Myocyte (in vitro differentiated cells): ENCODE measurements around the gene SCRG1. TPM values are rescaled to one million over a fixed set of nuclear protein-coding genes. Genes with fewer than 3 reads are reported as not detected.

Experiments
- DNase-seq: peaks from one replicate; pipeline ENCODE4 v3.0.0-alpha.2; 2012; ENCODE audit warnings: low read depth
- total RNA-seq: library from RNA; depleted of rRNA; stranded (reverse); fragments of >200 nt; gene quantifications from 2 replicates; pipeline ENCODE4 v1.2.3, GENCODE V29; 2014

The SCRG1 gene
- total RNA-seq, 1 donor from 2014 or later: 0.21 TPM

DNA sequence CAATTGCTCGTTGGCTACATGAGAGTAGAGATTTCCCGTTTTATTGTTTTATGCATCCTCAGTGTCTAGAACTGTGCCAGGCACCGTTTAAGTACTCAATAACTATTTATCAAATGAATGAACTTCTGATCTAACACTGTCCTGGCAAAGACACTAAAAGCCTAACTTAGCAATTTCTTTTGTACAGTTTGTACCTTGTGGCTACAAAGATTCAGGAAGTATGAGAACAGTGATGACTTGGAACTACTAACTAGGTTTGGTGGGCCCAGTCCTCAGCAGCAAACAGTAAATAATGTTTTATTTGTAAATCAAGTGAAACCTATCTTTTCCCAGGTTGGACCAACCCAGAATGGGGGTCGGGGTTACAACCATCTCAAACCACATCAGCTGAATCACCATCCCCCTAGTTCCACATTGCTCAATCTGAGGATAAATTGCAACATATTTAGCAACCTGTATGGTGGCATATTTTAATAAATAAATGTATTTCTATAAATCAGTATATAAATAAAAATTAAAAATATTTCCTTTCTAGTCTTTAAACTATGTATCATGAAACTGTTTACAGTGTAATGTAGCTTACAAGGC lies 12.3 kb upstream of the SCRG1 start:
- no peak for DNase-seq

GRCh38 chr4:173410079-173410478 lies 11.2 kb upstream of the SCRG1 start:
- peak; percentile 54 for DNase-seq

GRCh38 chr4:173405840-173406606 lies 7.1 kb upstream of the SCRG1 start:
- DNase-seq: no peak

DNA sequence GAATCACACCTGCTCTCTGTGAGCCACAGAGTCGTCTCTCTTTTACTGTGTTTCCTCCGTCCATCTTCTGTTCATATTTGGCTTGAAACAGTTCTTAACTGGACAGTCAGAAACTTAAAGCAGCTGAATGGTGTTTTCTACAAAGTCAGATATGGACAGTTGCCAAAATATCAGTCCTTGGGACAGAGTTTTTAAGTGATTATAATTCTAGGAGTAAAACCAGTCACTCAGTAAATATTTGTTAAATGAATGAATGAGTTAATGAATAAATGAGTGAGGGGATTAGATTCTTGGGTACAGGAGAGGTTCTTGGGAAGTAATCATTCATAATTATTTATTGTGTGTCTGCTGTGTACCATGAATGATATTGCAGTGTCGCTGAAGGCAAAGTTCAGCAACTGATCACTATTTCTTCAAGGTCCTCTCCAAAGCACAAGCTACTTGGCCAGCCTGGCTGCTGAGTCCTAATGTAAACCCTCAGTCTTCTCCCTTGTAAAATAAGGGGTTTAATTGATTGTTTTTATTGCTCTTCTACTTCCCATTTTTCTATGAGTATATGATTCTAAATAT lies 5.5 kb upstream of the SCRG1 start:
- no peak for DNase-seq

GRCh38 chr4:173403051-173403450 lies 4.1 kb upstream of the SCRG1 start:
- no peak for DNase-seq

GRCh38 chr4:173401063-173401462 lies 2.1 kb upstream of the SCRG1 start:
- no peak for DNase-seq

DNA sequence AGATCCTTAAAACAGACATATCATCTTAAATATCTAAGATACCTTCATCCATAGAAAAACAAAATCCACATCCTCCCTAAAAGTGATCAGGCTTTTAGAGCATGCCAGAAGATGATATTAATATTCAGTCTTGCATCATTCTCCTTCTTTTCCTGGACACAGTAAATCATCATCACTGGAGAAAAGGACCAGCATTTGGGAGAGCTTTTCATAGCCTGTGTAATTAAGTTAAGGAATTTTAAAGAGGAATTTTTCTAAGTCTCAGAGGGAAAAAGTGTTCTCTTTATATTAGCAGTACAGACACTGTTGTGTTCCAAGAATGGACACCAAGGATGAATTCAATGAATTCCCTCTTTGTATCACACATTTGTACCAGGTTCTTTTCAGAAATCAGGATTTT lies 696 bp downstream of the SCRG1 start:
- no peak for DNase-seq

- no peak for DNase-seq
Measured at GRCh38 chr4:173397604-173398003, 1.3 kb downstream of the SCRG1 start.

DNA sequence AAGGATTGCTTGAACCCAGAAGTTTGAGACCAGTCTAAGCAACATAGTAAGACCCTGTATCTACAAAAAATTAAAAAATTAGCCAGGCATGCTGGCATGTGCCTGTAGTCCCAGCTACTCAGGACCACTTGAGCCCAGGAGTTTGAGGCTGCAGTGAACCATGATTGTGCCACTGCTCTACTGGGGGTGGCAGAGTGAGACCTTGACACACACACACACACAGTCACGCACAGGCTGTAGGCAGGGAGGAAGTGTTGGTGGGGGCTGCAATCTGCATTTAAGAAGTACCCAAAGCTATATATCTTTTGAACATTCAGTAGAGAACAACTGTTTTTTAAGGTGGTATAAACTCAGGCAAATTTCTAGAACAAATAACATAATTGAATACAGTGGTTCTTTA lies 7.2 kb downstream of the SCRG1 start:
- no peak for DNase-seq

DNA sequence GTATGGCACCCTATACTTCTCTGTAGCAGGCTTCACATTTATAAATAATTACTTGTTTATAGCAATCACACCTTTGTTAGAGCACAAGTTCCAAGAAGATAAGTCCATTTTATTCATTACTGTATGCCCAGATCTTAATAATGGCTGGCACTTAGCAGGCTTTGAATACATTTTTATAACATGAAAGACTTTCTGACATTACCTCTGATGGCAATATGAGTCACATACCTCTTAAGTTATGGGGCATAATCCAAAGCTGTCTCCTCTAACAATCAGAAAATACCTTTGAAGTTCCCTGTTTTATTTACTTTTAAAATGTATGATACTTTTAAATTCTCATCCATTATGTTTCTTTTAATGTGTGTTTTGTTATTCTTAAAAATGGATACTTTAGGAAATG lies 12.2 kb downstream of the SCRG1 start:
- DNase-seq: no peak

- no peak for DNase-seq
Measured at GRCh38 chr4:173382349-173382748, 16.6 kb downstream of the SCRG1 start.

- DNase-seq: no peak
Measured at GRCh38 chr4:173381610-173382009, 17.3 kb downstream of the SCRG1 start.

- no peak for DNase-seq
Measured at GRCh38 chr4:173380987-173381386, 17.9 kb downstream of the SCRG1 start.

- no peak for DNase-seq
Measured at GRCh38 chr4:173379929-173380328, 19.0 kb downstream of the SCRG1 start.

DNA sequence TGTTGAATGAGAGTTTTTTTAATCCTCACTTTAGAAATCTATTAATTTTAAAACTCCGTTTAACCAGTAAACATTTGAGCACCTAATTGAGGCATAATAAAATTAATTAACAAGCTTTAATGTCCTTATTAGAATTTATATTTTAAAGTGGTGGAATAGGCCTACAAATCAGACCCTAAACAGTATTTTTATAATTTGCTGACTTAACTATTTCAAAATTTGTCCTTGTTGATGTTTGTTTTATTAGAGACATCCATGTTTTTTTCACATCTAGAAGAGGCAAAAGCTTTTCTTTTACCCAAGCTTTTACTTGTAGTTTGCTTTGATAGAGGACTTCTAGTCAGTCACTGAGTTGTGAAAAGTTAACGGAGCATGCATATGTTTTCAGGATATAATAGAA lies 24.3 kb downstream of the SCRG1 start:
- no peak for DNase-seq

DNA sequence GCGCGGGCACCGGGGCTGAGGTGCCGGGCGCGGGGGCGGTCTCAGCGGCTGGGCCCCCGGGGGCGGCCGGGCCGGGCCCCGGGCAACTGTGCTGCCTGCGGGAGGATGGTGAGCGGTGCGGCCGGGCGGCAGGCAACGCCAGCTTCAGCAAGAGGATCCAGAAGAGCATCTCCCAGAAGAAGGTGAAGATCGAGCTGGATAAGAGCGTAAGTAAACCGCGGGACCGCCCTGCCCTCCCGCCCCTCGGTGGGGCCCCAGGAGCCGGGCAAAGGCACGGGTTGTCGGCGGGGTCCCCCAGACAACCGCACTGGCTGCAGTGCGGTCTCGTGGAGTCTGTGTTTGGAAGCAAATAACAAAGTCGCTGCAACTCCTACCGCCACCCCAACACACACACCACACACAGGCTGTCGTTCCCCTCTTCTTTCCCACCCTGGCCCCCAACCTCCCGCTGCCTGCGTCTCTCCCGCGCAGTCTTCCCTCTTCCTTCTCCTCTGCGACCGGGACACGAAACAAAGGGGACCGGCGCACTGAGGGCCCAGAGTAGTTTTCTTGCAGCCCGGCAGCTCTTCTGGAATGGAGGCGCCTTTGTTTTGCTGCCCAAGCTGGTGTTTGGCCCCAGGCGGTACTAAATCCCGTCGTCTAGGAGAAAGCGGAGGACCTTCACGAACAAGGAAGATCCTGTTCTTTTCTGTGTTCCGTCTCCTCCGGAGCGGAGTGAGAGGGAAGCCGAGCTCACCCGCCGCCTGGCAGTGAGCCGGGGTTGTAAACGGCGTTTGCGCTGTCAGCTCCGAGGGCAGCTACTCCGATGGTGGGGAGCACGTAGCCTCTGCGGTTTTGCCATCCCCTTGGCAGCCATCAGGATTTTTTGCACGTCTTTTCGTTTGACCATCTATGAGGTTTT lies 27.4 kb downstream of the SCRG1 start:
- DNase-seq: peak; percentile 85

DNA sequence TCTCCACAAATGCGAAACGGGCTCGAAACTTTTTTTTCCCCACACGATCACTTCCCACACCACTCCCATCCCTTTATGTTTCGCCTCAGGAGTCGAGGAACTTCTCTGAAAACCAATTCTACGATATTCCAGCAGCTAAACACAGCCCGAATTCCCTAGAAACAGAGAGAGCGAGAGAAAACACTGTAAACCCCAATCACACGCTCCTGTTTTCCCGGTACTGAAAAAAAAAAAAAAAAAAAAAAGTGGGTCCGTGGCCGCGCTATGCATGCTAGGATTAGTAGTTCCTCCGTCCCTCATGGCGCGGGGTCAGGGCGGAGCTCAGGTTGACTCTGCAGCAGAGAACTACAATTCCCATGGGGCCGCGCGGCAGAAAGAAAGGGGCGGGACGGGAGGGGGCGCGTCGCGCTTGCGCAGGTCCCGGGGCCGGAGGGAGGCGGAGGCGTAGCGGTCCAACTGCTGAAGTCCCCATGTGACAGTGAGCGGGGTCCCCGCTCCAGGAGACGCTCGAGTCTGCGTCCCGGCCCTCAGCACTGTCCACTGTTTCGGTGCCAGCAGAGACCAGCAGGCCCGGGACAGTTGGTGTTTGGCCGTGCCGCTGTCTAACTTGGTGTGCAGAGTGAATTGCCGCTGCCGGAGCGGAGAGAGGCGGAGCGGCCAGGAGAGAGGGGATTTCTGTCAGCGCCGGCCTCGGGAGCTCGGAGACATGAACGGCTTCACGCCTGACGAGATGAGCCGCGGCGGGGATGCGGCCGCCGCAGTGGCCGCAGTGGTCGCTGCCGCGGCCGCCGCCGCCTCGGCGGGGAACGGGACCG lies 28.2 kb downstream of the SCRG1 start, which contains the start of gene SAP30:
Gene SAP30 (plus strand): TSS at position 478 of the 815 bp plus-strand sequence. CDS start 229 bp downstream, at position 707.
- peak; percentile 99 for DNase-seq

DNA sequence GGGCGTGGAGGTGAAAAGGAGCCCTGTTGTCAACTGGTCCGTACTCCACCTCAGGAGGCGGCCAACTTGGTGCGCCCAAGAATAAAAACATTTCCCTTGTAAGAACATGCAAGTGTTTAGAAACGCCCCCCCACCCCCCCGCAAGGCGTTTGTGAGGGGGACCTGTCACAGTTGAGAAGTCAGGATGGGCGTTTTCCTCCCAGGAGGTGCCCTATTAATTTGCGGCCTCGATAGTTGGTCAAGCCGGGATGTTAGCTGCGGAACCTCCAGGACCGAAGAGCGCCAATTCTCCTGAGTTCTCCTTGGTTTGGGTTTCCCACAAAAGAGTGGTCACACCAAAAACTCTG lies 28.8 kb downstream of the SCRG1 start:
- DNase-seq: no peak

GRCh38 chr4:173367946-173368345 lies 31.0 kb downstream of the SCRG1 start:
- peak; percentile 30 for DNase-seq

DNA sequence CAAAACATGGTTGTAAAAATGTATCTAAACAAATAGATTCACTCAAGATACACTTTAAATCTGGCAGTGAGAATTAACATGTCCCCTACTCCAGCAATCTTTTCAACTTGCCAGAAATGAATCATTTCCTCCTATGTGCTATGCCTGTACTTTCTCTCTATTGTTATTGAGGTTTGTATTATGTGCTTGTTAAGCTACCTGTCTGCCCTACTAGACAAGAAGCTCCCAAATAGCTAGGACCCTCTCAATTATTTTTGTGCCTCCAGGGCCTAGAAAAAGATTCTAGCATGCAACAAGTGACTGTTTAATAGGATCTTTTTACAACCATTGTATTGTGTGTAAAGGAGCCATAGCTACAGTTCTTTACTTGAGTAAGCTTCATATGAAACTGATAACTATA lies 31.6 kb downstream of the SCRG1 start:
- DNase-seq: no peak
